Stimulated activated CD4-positive, alpha-beta T cell treated with anti-CD3 and anti-CD28 coated beads, TNF-alpha, amount 100 ng/mL, for 24 hours (primary cell): ENCODE results near the gene LNPEP.
A peak's percentile ranks its signal among the peaks of the same experiment; 100 is the strongest.
"Not testable (repeated sequence)": the region's sequence is repeated elsewhere in the genome, so short reads cannot be mapped to it uniquely, and the experiment has no call there.

ENCODE experiments used
- DNase-seq, 3 experiments: peaks; one replicate each; pipeline ENCODE4 v3.0.0-alpha.2; 2020; ENCODE audit warnings: low read depth in 3 of 3

The LNPEP gene

DNA sequence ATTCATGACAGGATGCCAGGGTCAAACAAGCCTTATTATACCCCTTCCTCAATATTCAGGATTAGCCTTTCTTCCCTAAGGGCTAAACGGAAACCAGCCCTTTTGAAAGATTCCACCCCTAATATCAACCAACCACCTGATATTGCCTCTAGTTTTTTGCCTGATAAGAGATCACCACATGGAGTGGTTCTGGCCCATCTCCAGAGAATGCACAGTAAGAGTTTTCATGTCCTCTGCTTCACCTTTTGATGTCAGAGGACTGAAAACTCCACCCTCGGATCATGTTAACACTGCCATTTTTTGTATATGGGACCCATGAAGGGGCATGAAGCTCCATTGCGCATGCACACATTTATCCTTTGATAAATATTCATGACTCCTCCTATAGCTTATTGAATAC is 5.8 kb upstream of the LNPEP start:
- DNase-seq, result no peak

DNA sequence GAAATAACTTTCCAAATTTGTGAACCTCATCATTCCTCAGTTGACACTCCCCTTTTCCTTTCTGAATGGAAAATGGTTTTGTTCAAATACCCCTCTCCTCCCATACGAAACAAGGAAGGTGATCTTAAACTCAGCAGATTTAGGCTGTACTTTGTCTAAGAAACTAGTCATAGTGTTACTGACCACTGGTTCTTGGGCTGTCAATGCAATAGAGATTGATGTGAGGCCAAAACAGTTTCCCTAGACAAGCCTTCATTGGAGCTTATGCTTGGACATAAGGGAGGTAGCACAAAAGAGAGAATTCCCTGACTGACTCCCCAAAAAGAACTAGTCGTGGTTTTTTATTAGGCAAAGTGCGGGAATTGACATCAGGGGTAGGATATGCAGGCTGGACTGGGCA is 5.3 kb upstream of the LNPEP start:
- DNase-seq, result no peak

DNA sequence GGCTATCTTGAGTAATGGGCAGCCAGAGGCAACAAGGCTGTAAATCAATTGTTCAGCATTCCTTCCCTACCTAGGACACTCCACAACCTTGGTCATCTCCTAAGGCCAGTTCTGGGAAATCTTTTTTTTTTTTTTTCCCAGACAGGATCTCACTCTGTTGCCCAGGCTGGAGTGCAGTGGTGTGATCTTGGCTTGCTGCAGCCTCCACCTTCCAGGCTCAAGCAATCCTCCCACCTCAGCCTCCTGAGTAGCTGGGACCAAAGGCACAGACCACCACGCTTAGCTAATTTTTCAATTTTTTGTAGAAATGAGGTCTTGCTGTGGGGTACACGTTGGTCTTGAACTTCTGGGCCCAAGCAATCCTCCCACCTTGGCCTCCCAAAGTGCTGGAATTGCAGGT is 4.8 kb upstream of the LNPEP start:
- not testable (repeated sequence) for DNase-seq

- no peak for DNase-seq
These were observed 4.3 kb upstream of the LNPEP start for GRCh38 chr5:96931605-96932004.

DNA sequence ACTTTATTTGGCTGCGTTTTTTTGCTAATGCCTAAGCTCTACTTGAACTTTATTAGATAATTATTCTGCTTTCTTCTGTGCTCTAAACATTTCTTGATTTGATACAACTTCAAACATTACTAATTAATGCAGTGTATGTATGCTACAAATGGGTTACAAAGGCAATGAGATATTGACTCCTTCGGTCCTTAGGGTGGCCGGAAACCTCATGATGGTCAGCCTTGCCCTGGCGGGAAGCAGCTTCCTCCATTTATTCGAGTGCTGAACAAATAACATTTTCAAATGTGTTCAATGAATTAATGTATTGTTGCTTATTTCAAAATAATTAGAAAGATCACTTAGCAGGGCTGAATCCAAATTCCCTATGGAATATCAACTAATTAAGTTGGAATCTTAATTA is 3.9 kb upstream of the LNPEP start:
- DNase-seq, result no peak

DNA sequence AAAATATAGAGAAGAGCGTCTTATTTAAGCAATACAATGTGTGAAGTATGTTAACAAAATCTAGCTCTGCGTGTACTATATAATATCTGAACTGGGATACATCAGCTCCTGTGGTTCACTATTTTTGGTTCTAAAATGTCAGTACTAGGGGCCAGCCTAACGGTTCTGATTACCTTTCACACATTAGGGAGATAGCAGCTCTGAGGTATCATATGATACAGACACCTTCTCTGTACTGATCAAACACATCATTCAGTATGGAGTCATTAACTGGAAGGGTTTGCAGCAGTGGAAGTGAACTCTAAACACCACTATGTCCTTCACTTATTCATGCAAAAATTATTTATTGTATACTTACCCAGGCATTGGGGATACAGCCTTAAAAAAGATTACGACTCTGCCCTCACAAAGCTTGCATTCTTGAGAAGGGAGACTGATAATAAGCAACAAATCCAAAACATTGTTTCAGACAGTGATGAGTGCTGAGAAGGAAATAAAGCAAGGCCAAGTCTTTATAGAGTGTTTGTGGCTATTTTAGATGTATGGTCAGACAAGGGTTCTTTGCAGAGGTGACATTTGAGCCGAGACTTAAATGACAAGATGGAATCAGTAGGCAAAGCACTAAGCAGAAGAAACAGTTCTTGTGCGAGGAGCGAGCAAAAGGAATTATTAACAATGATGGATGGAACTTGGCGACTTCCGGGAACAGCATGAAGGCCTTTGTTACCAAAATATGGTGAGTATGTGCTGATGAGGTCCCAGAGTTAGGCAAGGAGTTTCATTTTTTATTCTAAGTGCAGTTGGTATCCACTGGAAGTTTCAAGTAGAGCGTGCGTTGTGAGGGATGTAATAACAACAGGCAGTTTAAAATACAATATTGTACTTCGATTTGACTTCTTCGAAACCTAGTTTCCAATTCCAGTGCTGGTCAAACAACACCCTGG is 1.8 kb upstream of the LNPEP start:
- no peak for DNase-seq

GRCh38 chr5:96934708-96935558 is 947 bp upstream of the LNPEP start:
- DNase-seq, result peak; percentile 75 to 91 (median 84)

DNA sequence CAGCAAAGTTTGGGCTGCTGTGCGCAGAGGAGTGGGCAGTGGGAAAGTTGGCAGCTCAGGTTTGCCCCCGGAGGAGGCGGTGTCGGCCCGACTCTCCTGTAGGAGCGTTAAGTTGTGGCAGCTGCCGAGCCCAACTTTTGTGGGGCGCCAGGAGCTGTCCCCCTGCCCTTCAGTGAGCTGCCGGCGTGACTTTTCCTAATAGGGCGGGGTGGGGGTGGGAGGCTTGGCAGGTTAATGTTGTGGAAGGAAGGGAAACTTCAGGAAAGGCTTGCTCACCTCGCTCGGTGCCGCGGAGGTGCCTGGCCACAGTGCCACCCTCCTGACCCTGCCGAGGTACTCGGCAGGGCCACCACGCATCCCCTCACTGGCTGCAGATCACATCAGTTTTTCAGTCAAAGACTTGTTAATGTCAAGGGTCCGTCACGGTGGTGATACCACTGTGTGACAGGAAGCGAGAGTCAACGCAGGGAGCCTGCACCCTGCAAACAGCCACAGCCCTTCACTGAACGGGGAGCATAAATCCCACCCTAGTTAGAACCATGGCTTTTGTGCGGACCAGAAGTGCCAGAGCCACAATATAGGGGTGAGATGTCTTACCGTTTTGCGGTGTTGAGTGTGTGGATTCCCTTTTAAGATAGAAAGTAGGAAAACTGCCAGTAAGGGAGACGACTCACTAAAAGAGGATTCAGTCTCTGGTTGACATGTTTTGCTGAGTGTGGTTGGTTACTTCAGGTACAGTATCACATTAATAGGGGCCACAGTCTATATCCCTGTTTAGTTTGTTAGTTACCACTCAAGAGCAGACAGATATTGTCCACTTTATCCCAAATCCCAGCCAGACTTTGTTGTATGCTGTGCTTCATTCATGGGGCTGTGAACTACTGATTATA is 796 bp downstream of the LNPEP start:
- peak in 2 of 3 experiments; percentile 8 to 36 for DNase-seq

GRCh38 chr5:96940586-96940985 is 4.7 kb downstream of the LNPEP start:
- no peak for DNase-seq

- DNase-seq, result no peak
These were observed 5.3 kb downstream of the LNPEP start for GRCh38 chr5:96941140-96941539.

DNA sequence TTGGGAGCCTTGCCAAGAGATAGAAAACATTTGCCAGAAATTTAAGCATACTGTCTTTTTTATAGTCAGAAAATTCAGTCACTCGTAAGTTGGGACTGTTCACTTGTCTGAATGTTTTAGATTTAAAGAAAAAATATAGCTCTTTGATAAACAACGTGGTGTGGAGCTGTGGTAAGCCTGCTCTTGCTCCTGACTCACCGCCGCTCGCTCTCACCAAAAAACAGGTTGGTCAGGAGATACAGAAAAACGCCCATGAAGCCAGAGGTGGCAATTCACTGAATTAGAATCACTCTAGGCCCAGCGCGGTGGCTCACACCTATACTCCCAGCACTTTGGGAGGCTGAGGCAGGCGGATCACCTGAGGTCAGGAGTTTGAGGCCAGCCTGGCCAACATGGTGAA is 6.2 kb downstream of the LNPEP start:
- DNase-seq, result no peak

DNA sequence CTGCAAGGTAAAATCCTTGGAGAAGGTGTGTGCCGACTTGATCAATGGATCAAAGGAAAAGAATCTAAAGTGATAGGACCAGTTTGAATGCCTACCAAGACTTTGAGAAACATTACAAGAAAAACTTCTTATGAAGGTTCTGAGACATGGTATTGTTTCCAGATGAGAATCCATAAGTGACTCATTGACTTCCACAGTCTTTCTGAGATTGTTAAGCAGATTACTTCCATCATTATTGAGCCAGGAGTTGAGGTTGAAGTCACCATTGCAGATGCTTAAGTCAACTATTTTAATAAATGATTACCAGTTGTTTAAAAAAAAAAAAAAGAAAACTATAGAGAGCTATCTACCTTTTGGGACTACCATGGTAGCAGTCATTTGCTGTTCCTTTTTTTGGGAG is 7.0 kb downstream of the LNPEP start:
- DNase-seq, result no peak

DNA sequence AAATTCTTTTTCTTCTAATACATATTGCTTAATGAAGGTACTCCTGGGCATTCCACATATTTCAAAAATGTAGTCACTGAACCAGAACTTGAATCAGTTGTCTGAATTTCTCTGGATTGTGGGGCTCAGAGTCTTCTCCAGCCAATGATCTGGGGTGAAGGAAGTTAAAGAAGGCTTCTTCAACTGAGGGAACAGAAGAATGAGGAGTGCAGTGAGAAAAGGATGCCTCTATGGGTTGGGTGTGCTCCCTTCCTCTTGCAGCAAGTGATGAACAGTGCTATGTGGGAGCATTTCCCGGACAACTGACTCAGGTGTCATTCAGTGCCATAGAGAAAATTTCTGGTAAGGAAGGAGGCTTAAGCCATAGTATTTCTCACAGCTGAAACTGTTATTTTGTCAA is 7.9 kb downstream of the LNPEP start:
- no peak for DNase-seq

DNA sequence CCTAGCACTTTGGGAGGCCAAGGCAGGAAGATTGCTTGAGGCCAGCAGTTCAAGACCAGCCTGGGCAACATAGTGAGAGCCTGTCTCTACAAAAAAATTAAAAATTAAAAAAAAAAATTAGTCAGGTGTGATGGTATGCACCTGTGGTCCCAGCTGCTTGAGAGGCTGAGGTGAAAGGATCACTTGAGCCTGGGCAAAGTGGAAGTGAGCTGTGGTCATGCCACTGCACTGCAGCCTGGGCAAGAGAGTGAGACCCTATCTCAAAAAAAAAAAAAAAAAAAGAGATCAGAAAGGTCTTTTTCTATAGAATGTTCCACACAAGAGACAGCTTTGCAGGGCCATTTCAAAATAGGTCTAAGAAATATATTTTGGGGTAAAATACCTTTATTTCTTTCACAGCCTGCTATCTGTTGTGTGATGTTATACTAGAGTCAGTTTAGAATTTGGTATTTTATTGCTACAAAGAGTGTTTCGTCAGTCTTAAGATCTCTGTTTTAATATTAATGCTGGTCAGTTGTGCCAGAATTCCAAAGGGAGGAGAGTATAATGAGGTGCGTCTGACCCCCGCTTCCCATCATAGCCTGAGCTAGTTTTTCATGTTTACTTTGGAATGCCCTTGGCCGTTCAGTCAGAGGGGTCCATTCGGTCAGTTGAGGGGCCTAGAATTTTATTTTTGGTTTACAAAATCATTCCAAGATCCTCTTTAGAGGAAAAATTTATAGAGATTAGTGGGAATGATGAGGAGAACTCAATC is 9.4 kb downstream of the LNPEP start:
- DNase-seq, result no peak

DNA sequence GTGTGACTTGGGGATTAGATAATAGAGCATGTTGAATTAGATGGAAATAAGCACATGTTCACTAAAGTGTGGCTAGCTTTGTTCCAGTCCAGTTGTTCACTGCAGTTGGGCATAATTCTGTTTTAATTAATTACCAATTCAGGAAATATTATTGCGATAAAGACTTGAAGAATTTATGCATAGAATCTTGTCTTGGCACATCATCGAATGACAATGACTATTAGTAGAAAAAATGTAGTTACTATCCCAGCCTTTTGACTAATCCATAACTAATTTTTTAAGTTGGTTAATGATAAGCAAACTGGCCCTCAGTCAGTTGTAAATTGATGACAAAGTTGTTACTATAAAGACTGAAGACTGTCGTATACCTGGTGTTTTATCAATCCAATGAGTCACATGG is 10.5 kb downstream of the LNPEP start:
- no peak for DNase-seq

DNA sequence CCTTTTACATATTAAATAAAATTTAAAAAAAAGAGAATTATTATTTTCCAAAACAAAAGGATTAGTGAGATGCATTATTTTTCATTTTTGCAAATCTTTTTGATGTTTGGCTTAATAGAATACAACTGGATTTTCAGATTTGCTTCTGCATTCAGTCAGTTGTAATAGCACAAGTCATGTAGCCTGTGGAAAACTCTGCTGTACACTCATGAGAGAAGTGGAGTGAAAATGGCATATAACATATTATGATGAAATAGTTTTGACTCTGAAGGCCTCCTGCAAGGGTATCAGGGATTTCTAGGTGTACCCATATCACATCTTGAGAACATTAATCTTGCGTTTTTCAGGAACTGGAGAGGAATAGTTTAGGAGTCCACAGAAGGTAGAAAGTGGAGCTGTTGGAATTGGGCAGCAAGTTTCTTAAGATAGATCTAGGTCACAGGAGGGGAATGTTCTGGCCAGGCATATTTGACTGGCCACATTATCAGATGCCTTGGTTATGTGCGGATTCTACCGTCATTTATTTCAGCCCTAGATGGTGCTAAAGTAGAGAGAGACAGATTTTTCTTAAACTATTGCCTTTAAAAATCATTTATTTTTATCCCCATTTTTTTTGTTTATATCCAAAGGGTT is 16.4 kb downstream of the LNPEP start:
- no peak for DNase-seq

DNA sequence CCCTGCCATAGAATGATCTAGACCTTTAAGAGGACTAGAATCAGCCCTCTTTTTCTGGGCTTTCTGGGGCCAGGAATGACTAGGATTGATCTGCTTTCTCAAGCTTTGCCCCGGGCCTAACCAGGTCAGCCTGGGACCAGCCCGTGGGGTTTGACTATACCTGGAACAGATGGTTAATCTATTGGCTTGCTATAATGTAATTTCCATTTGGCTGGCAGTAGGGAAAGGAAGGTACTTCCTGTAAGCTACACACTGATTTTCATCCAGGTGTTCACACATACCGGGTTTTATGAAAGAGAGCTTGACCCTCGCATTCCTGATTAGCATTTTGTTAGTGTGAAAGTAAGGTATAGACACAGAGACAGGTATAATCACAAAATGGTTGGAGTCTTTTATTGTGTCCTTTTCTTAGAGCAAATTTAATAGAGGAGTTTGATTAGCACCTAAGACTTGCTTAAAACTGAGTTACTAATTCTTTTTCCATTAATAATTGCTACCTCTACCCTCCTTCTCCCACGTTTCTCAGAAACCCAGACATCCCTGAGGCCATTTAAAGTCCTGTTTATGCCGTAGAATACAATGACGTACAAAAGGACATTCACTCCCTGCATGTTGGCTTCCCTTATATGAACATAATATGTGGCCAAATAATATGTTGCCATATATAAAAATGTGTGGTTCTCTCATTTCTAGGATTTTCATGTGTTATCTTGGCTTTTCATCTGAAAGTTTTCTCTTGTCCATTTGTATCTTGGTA is 17.3 kb downstream of the LNPEP start:
- no peak for DNase-seq

DNA sequence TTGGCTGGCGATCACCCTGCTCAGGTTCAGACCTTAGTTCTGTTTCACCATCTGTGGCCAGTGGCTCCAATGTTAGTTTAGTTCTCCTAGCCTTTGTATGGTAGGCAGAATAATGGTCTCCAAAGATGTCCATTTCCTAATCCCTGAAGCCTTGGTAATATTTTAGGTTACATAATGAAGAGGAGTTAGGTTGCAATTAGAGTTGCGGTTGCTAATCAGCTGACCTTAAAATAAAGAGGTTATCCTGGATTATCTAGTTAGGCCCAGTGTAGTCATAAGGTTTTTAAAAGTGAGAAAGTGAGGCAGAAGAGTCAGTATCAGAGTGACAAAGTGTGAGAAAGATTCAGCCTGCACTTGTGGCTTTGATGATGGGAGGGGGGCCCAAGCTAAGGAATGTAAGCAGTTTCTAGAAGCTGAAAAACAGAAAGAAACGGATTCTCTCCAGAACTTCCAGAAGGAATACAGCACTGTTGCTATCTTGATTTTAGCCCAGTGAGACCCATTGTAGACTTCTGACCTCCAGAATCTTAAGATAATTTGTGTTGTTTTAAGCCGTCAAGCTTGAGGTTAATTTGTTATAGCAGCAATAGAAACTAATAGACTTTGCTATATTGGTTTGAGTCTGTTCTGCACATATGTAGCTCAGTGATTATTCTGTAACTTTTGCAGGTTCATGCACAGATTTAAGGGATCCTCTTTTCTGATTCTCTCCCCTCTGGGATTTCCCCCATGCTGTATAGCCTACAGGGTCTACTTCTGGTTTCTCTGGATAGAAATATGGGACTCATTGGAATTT is 21.6 kb downstream of the LNPEP start:
- DNase-seq, result peak in 2 of 3 experiments; percentile 19

- DNase-seq, result no peak
These were observed 23.1 kb downstream of the LNPEP start for GRCh38 chr5:96958977-96959376.
